Measurements from ENCODE around the gene RAB9A. TPM values are rescaled to one million over a fixed set of nuclear protein-coding genes. Genes with fewer than 3 reads are reported as not detected.

Gene RAB9A
- total and polyA plus RNA-seq, 10 of the 15 experiments (the other 5 are each of a cell fraction or from before 2014, with no cell fraction given), result 42.1 to 142 (median 49.9) TPM

- TF ChIP-seq ZBTB33 (IDR thresholded peaks at IDR 0.05) (no peak), SMARCA5 (IDR thresholded peaks at IDR 0.05) (no peak), CHD1 (IDR thresholded peaks at IDR 0.05; ENCODE audit: low read depth, low read length) (no peak), TCF3 (IDR thresholded peaks at IDR 0.05; ENCODE audit: borderline replicate concordance, insufficient read depth, low read depth, low read length) (no peak), REST (IDR thresholded peaks at IDR 0.05; ENCODE audit: low read depth, low read length) (no peak), GABPA (IDR thresholded peaks at IDR 0.05; ENCODE audit: low read depth) (peak; percentile 49; the same call in 1 of the 2 replicates), RELA (IDR thresholded peaks at IDR 0.05; ENCODE audit: borderline replicate concordance, partially characterized antibody) (peak; percentile 57), NFXL1 (IDR thresholded peaks at IDR 0.05; ENCODE audit: borderline replicate concordance) (no peak), RAD21 (IDR thresholded peaks at IDR 0.05; ENCODE audit: insufficient read depth, low read depth, low read length) (no peak), CEBPB (IDR thresholded peaks at IDR 0.05; ENCODE audit: borderline replicate concordance in 1 of 2, low read depth in 2 of 2, low read length in 2 of 2) (no peak), BHLHE40 (IDR thresholded peaks at IDR 0.05; ENCODE audit: borderline replicate concordance in 1 of 2, low read depth in 2 of 2, low read length in 1 of 2) (peak; percentile 19 to 41; a peak in 2 of 4 replicates)
- TF ChIP-seq, protein P1, sequence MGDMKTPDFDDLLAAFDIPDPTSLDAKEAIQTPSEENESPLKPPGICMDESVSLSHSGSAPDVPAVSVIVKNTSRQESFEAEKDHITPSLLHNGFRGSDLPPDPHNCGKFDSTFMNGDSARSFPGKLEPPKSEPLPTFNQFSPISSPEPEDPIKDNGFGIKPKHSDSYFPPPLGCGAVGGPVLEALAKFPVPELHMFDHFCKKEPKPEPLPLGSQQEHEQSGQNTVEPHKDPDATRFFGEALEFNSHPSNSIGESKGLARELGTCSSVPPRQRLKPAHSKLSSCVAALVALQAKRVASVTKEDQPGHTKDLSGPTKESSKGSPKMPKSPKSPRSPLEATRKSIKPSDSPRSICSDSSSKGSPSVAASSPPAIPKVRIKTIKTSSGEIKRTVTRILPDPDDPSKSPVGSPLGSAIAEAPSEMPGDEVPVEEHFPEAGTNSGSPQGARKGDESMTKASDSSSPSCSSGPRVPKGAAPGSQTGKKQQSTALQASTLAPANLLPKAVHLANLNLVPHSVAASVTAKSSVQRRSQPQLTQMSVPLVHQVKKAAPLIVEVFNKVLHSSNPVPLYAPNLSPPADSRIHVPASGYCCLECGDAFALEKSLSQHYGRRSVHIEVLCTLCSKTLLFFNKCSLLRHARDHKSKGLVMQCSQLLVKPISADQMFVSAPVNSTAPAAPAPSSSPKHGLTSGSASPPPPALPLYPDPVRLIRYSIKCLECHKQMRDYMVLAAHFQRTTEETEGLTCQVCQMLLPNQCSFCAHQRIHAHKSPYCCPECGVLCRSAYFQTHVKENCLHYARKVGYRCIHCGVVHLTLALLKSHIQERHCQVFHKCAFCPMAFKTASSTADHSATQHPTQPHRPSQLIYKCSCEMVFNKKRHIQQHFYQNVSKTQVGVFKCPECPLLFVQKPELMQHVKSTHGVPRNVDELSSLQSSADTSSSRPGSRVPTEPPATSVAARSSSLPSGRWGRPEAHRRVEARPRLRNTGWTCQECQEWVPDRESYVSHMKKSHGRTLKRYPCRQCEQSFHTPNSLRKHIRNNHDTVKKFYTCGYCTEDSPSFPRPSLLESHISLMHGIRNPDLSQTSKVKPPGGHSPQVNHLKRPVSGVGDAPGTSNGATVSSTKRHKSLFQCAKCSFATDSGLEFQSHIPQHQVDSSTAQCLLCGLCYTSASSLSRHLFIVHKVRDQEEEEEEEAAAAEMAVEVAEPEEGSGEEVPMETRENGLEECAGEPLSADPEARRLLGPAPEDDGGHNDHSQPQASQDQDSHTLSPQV (IDR thresholded peaks at IDR 0.05), result no peak
- TF ChIP-seq, protein P2, sequence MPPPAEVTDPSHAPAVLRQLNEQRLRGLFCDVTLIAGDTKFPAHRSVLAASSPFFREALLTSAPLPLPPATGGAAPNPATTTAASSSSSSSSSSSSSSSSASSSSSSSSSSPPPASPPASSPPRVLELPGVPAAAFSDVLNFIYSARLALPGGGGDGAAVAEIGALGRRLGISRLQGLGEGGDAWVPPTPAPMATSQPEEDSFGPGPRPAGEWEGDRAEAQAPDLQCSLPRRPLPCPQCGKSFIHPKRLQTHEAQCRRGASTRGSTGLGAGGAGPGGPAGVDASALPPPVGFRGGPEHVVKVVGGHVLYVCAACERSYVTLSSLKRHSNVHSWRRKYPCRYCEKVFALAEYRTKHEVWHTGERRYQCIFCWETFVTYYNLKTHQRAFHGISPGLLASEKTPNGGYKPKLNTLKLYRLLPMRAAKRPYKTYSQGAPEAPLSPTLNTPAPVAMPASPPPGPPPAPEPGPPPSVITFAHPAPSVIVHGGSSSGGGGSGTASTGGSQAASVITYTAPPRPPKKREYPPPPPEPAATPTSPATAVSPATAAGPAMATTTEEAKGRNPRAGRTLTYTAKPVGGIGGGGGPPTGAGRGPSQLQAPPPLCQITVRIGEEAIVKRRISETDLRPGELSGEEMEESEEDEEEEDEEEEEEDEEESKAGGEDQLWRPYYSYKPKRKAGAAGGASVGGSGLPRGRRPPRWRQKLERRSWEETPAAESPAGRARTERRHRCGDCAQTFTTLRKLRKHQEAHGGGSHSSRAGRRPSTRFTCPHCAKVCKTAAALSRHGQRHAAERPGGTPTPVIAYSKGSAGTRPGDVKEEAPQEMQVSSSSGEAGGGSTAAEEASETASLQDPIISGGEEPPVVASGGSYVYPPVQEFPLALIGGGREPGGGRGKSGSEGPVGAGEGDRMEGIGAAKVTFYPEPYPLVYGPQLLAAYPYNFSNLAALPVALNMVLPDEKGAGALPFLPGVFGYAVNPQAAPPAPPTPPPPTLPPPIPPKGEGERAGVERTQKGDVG (CRISPR knock-in tag; IDR thresholded peaks at IDR 0.05), result no peak
- TF ChIP-seq, protein P3, sequence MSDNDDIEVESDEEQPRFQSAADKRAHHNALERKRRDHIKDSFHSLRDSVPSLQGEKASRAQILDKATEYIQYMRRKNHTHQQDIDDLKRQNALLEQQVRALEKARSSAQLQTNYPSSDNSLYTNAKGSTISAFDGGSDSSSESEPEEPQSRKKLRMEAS (IDR thresholded peaks at IDR 0.05; ENCODE audit: low read depth, low read length), result peak; percentile 94
Observed at GRCh38 chrX:13652850-13653693, 35.9 kb upstream of the RAB9A start, which contains the start of gene TCEANC (continued).
